ENCODE measurements around the gene RAVER1.
"Not testable (repeated sequence)": the region's sequence is repeated elsewhere in the genome, so short reads cannot be mapped to it uniquely, and the experiment has no call there.

RAVER1 gene

DNA sequence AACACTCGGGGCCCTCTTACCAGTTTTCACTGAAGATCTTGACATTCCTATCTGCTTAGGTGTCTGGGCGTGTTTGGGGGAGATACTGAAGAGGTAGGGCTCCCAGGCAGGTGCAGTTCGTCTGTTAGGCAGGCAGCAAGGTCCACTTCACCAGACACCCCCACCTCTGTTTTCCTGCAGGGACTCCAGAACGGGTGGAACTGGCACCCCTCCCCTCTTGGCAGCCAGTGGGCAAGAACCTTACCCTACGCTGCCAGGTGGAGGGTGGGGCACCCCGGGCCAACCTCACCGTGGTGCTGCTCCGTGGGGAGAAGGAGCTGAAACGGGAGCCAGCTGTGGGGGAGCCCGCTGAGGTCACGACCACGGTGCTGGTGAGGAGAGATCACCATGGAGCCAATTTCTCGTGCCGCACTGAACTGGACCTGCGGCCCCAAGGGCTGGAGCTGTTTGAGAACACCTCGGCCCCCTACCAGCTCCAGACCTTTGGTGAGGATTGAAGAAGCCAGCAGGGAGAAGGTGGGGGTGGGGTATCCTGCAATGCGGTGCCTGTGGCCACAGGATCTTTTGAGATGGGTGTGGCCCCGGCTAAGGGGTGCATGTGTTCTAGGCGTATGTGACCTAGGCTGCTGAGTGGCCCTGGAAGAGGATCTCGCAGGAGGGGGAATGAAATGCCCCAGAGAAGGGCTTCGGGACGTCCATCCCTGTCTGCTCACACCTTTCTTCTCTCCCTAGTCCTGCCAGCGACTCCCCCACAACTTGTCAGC, 49.8 kb downstream of the RAVER1 start:
- no peak for DNase-seq
- Mint-ChIP-seq H3K27ac (no peak overlapping the region), H3K4me3 (no peak overlapping the region), H3K36me3 (ENCODE audit: low read depth) (peaks cover 65% of the 10 kb centered on the region), H3K27me3 (peaks cover 16% of the 10 kb centered on the region), H3K4me1 (ENCODE audit: low read depth) (peaks cover 39% of the 10 kb centered on the region), H3K9me3 (no peaks in the 10 kb centered on the region)

GRCh38 chr19:10282043-10282442, 51.3 kb downstream of the RAVER1 start:
- not testable (repeated sequence) for H3K27ac Mint-ChIP-seq, DNase-seq, H3K27me3 Mint-ChIP-seq, H3K4me3 Mint-ChIP-seq, H3K9me3 Mint-ChIP-seq
- H3K36me3 Mint-ChIP-seq (ENCODE audit: low read depth): peaks cover 79% of the 10 kb centered on the region
- peaks cover 35% of the 10 kb centered on the region for H3K4me1 Mint-ChIP-seq (ENCODE audit: low read depth)

- no peaks in the 10 kb centered on the region for H3K27me3 Mint-ChIP-seq
- H3K4me3 Mint-ChIP-seq: no peak overlapping the region
- no peaks in the 10 kb centered on the region for H3K9me3 Mint-ChIP-seq
- peak overlapping the region; percentile 31 for H3K27ac Mint-ChIP-seq
- peaks cover 19% of the 10 kb centered on the region for H3K4me1 Mint-ChIP-seq (ENCODE audit: low read depth)
- H3K36me3 Mint-ChIP-seq (ENCODE audit: low read depth): peaks cover 73% of the 10 kb centered on the region
- DNase-seq: no peak
These were observed 53.4 kb downstream of the RAVER1 start for GRCh38 chr19:10279737-10280442.

DNA sequence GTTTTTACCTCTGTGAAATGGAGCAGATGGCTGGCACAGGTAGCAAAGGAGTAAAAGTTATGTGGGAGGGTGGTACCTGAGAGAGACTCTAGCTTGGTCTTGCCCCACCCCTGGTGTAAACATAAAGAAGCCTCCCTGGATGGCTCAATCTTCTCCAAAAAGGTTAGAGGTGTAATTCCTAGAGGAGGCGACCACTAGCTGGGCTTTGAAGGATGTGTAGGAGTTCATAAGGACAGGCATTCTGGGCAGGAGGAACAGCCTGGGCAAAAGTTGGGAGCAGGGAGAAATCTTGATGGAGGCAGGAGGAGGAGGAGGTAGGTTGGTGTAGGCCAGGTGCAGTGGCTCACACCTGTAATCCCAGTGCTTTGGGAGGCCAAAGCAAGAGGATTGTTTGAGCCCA, 54.4 kb downstream of the RAVER1 start:
- Mint-ChIP-seq H3K4me3 (no peak overlapping the region), H3K36me3 (ENCODE audit: low read depth) (peaks cover 73% of the 10 kb centered on the region), H3K27me3 (no peaks in the 10 kb centered on the region), H3K27ac (no peak overlapping the region), H3K4me1 (ENCODE audit: low read depth) (peaks cover 25% of the 10 kb centered on the region), H3K9me3 (no peaks in the 10 kb centered on the region)
- DNase-seq: no peak

DNA sequence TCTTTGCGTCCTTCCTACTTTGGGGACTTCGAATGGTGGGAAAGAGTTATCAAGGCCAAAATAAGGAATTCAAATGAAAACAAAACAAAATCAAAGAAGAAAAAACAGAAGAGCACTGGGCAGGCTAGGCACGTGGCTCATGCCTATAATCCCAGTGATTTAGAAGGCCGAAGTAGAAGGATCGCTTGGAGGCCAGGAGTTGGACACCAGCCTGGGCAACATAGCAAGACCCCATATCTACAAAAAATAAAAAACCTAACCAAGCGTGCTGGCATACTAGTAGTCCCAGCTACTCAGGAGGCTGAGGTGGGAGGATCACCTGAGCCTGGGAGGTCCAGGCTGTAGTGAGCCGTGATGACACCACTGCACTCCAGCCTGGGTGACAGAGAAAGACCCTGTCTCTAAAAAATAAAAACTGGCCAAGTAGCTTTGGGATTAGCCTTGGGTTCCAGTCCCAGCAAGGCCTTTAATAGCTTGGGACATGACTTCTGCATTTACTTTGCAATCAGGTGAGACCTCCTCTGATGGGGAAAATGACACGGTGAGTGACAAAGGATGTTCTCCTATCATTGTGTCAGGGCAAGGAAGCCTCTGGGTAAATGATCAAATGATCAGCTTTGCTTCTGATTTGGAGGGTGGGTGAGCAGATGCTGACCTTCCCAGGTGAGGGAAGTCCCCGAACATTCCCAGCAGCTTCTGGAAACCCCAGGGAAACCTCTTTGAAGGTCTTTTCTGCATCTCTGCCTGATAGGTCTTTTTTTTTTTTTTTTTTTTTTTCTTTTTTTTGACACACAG, 55.3 kb downstream of the RAVER1 start:
- Mint-ChIP-seq H3K4me1 (ENCODE audit: low read depth) (peaks cover 26% of the 10 kb centered on the region), H3K27me3 (no peaks in the 10 kb centered on the region), H3K9me3 (no peaks in the 10 kb centered on the region), H3K36me3 (ENCODE audit: low read depth) (peaks cover 66% of the 10 kb centered on the region), H3K4me3 (no peak overlapping the region), H3K27ac (no peak overlapping the region)
- no peak for DNase-seq

GRCh38 chr19:10274589-10274988, 58.7 kb downstream of the RAVER1 start:
- H3K9me3 Mint-ChIP-seq: no peaks in the 10 kb centered on the region
- H3K4me3 Mint-ChIP-seq: no peak overlapping the region
- H3K27ac Mint-ChIP-seq: peak overlapping the region; percentile 65

DNA sequence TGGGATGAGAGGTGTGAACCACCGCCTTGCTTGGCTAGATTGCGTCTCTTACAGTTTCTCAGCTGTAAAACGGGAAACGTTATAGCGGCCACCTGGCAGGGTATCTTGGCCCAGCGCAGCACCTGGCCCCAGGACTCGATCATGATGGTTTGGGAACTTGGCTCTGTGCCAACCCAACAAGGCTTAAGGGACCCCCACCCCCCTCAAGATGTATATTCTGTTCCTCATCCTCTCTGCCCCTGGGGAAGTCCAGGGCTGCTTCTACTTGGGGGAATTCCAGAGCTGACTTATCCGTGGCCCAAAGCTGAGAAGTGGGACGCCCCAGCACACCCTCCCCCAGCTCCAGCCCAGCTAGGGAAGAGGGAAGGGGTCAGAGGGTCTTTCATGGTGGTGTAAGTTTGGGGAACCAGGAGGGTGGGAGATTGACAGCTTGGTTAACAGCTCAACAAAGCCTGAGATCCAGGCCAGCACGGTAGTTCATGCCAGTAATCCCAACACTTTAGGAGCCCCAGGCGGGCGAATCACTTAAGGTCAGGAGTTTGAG, 61.7 kb downstream of the RAVER1 start:
- peak; percentile 64 for DNase-seq
- H3K27ac Mint-ChIP-seq: peak overlapping the region; percentile 97
- peak overlapping the region; percentile 86 for H3K4me3 Mint-ChIP-seq
- peaks cover 38% of the 10 kb centered on the region for H3K36me3 Mint-ChIP-seq (ENCODE audit: low read depth)
- H3K27me3 Mint-ChIP-seq: no peaks in the 10 kb centered on the region
- peaks cover 42% of the 10 kb centered on the region for H3K4me1 Mint-ChIP-seq (ENCODE audit: low read depth)
- no peaks in the 10 kb centered on the region for H3K9me3 Mint-ChIP-seq

More at GRCh38 chr19:10274589-10274988, 58.7 kb downstream of the RAVER1 start:
- Mint-ChIP-seq H3K4me1 (ENCODE audit: low read depth) (peaks cover 51% of the 10 kb centered on the region), H3K27me3 (no peaks in the 10 kb centered on the region), H3K36me3 (ENCODE audit: low read depth) (peaks cover 66% of the 10 kb centered on the region)
- no peak for DNase-seq

DNA sequence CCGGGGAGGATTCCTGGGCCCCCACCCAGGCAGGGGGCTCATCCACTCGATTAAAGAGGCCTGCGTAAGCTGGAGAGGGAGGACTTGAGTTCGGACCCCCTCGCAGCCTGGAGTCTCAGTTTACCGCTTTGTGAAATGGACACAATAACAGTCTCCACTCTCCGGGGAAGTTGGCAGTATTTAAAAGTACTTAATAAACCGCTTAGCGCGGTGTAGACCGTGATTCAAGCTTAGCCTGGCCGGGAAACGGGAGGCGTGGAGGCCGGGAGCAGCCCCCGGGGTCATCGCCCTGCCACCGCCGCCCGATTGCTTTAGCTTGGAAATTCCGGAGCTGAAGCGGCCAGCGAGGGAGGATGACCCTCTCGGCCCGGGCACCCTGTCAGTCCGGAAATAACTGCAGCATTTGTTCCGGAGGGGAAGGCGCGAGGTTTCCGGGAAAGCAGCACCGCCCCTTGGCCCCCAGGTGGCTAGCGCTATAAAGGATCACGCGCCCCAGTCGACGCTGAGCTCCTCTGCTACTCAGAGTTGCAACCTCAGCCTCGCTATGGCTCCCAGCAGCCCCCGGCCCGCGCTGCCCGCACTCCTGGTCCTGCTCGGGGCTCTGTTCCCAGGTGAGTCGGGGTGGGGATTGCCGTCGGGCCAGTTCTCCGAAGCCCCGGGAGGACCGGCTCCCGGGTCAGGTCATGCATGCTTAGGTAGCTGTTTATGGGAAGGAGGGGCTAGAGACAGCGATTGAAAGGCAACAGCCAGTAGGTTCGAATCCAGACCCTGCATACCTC, 62.5 kb downstream of the RAVER1 start, which contains the start of gene ICAM1:
Gene ICAM1, plus strand, starts transcription at position 505 of the 779 bp plus-strand sequence. Its CDS starts 40 bp downstream, at position 545.
- Mint-ChIP-seq H3K27me3 (no peaks in the 10 kb centered on the region), H3K4me1 (ENCODE audit: low read depth) (peaks cover 42% of the 10 kb centered on the region), H3K4me3 (peak within 1 kb of the TSS; percentile 86), H3K9me3 (no peaks in the 10 kb centered on the region), H3K27ac (peak within 1 kb of the TSS; percentile 97), H3K36me3 (ENCODE audit: low read depth) (peaks cover 37% of the 10 kb centered on the region)
- DNase-seq: peak; percentile 85

GRCh38 chr19:10270180-10270615, 63.1 kb downstream of the RAVER1 start:
- H3K4me1 Mint-ChIP-seq (ENCODE audit: low read depth): peaks cover 42% of the 10 kb centered on the region
- no peaks in the 10 kb centered on the region for H3K9me3 Mint-ChIP-seq
- H3K4me3 Mint-ChIP-seq: peak overlapping the region; percentile 86
- no peaks in the 10 kb centered on the region for H3K27me3 Mint-ChIP-seq
- H3K36me3 Mint-ChIP-seq (ENCODE audit: low read depth): peaks cover 34% of the 10 kb centered on the region
- peak; percentile 81 for DNase-seq
- peak overlapping the region; percentile 97 for H3K27ac Mint-ChIP-seq

- H3K4me3 Mint-ChIP-seq: peak overlapping the region; percentile 86
These were observed 63.8 kb downstream of the RAVER1 start for GRCh38 chr19:10269333-10270179.

GRCh38 chr19:10268071-10268470, 65.3 kb downstream of the RAVER1 start:
- no peak overlapping the region for H3K27ac Mint-ChIP-seq

More at GRCh38 chr19:10269333-10270179, 63.8 kb downstream of the RAVER1 start:
- no peaks in the 10 kb centered on the region for H3K9me3 Mint-ChIP-seq
- no peaks in the 10 kb centered on the region for H3K27me3 Mint-ChIP-seq
- H3K27ac Mint-ChIP-seq: peak overlapping the region; percentile 97
- peak; percentile 93 for DNase-seq
- H3K36me3 Mint-ChIP-seq (ENCODE audit: low read depth): peaks cover 27% of the 10 kb centered on the region
- peaks cover 37% of the 10 kb centered on the region for H3K4me1 Mint-ChIP-seq (ENCODE audit: low read depth)

DNA sequence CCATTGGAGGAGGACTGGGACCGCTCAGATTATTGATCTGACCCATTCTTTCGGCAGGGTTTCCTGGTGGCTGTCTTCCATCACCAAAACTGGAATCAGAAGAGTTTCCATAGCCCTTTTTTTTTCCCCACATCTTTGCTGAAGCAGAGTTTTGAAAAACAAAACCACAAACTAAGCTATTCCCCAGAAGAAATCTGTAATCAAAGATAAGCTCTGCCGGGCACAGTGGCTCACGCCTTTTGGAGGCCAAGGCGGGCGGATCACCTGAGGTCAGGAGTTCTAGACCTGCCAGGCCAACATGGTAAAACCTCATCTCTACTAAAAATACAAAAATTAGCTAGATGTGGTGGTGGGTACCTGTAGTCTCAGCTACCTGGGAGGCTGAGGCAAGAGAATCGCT, 66.6 kb downstream of the RAVER1 start:
- H3K27ac Mint-ChIP-seq: no peak overlapping the region
- H3K9me3 Mint-ChIP-seq: no peaks in the 10 kb centered on the region
- H3K4me3 Mint-ChIP-seq: no peak overlapping the region
- H3K4me1 Mint-ChIP-seq (ENCODE audit: low read depth): peaks cover 22% of the 10 kb centered on the region
- no peaks in the 10 kb centered on the region for H3K27me3 Mint-ChIP-seq
- H3K36me3 Mint-ChIP-seq (ENCODE audit: low read depth): peaks cover 8% of the 10 kb centered on the region
- DNase-seq: no peak

More at GRCh38 chr19:10268071-10268470, 65.3 kb downstream of the RAVER1 start:
- H3K36me3 Mint-ChIP-seq (ENCODE audit: low read depth): peaks cover 19% of the 10 kb centered on the region
- H3K4me3 Mint-ChIP-seq: no peak overlapping the region
- no peaks in the 10 kb centered on the region for H3K27me3 Mint-ChIP-seq
- H3K9me3 Mint-ChIP-seq: no peaks in the 10 kb centered on the region
- no peak for DNase-seq
- peaks cover 33% of the 10 kb centered on the region for H3K4me1 Mint-ChIP-seq (ENCODE audit: low read depth)

Data from activated T-cell treated with anti-CD3 and anti-CD28 coated beads, Interleukin-2, amount 50 U/mL, for 24 hours (primary cell).